NB4 (cell line): Measurements from ENCODE around the gene PSMD9.
"Not testable (repeated sequence)": the region's sequence is repeated elsewhere in the genome, so short reads cannot be mapped to it uniquely, and the experiment has no call there.

Experiments used
- DNase-seq: peaks from one replicate; pipeline ENCODE4 v3.0.0; 2010; ENCODE audit warnings: low read depth
- H3K4me3 ChIP-seq: one replicate; pipeline ENCODE4 v1.5.1; 2011; ENCODE audit warnings: mild to moderate bottlenecking, low read depth, low read length, moderate library complexity
- CTCF ChIP-seq: IDR thresholded peaks from one replicate; pipeline ENCODE4 v1.5.1; 2012; ENCODE audit warnings: low read depth, low read length
- MYC ChIP-seq: IDR thresholded peaks from 2 replicates; pipeline ENCODE4 v1.6.1; 2011; ENCODE audit warnings: low read depth, low read length
- POLR2A ChIP-seq: IDR thresholded peaks from 2 replicates; pipeline ENCODE4 v1.6.1; 2011; ENCODE audit warnings: mild to moderate bottlenecking; ENCODE audit not compliant: insufficient read length; ENCODE audit errors: extremely low read depth
- TF ChIP-seq, protein P1 (sequence below): IDR thresholded peaks from 2 replicates; pipeline ENCODE4 v1.6.1; 2011; ENCODE audit warnings: low read depth, low read length

Gene PSMD9

GRCh38 chr12:121873216-121873569 lies 15.4 kb upstream of the PSMD9 start:
- H3K4me3 ChIP-seq = no peak overlapping the region
- no peak for DNase-seq
- TF ChIP-seq CTCF (no peak), MYC (no peak)
- TF ChIP-seq, protein P1, sequence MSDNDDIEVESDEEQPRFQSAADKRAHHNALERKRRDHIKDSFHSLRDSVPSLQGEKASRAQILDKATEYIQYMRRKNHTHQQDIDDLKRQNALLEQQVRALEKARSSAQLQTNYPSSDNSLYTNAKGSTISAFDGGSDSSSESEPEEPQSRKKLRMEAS = no peak

DNA sequence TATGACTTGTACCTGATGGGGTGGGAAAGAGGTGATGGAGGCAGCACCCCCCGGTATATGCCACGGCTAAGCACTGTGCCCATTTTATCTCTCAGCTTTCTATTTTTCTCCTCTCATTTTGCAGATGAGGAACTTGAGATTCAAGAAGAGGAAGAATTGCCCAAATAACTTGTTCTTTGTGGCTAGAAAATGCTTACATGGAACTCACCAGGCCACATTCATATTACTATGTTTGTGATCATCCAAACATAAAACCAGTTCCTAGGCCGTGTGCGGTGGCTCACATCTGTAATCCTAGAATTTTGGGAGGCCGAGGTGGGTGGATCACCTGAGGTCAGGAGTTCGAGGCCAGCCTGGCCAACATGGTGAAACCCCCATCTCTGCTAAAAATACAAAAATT lies 14.5 kb upstream of the PSMD9 start:
- TF ChIP-seq CTCF = no peak
- TF ChIP-seq MYC = no peak
- TF ChIP-seq, protein P1 = no peak
- no peak for TF ChIP-seq POLR2A
- no peak overlapping the region for H3K4me3 ChIP-seq
- DNase-seq = no peak

GRCh38 chr12:121875582-121875981 lies 13.0 kb upstream of the PSMD9 start:
- no peak for DNase-seq
- no peak overlapping the region for H3K4me3 ChIP-seq
- TF ChIP-seq POLR2A (no peak), CTCF (no peak), MYC (no peak)
- TF ChIP-seq, protein P1 = no peak

DNA sequence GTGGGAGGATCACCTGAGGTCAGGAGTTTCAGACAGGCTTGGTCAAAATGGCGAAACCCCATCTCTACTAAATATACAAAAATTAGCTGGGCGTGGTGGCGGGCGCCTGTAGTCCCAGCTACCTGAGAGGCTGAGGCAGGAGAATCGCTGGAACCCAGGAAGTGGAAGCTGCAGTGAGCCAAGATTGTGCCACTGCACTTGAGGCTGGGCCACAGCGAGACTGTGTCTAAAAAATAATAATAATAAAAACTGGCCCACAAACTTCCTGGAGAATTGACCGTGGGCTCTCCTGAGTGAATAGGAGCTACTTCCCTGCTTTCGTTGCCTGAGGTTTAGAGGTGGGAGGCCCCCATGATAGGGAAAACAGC lies 12.5 kb upstream of the PSMD9 start:
- H3K4me3 ChIP-seq = not testable (repeated sequence)

DNA sequence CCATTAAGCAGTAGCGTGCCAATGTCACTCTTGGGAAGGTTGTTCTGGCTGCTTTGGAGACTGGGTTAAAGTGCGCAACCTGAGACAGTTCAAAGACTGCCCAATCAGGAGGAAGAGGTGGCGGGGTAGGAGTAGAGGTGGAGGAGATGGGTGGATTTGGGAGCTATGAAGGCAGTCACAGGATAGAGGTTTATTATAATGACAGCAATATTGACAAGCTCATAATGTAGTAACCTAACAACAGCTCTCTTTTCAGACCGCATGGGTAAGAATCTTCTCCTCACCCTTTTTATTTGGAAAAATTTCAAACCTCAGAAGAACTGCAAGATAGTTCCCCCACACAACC lies 5.3 kb upstream of the PSMD9 start:
- DNase-seq = no peak
- no peak overlapping the region for H3K4me3 ChIP-seq
- TF ChIP-seq MYC (no peak), POLR2A (no peak), CTCF (no peak)
- TF ChIP-seq, protein P1 = no peak

More for the DNA sequence above, 12.5 kb upstream of the PSMD9 start:
- not testable (repeated sequence) for DNase-seq

- not testable (repeated sequence) for H3K4me3 ChIP-seq, DNase-seq
Measured at GRCh38 chr12:121885129-121885528, 3.5 kb upstream of the PSMD9 start.

DNA sequence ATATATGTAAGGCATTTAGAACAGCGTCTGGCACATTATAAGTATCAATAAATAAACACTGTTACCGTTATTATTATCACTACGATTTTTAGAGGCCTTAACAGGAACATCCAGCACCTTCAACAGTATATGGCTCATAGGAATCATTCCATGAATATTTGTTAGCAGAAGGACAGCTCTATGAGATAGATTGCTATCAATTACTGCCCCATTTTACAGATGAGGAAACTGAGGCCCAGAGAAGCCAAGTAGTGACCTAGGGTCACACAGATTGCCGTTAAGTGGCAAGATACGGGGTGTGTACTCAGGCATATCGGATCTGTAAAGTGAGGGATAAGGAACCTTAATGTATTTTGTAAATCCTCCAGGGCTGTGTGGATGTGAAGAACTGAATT lies 510 bp upstream of the PSMD9 start:
- DNase-seq = no peak
- peak overlapping the region; percentile 92 for H3K4me3 ChIP-seq
- TF ChIP-seq, protein P1 = no peak
- TF ChIP-seq MYC (no peak), CTCF (no peak), POLR2A (no peak)
